K562 (cell line): ENCODE measurements around the gene MYPN. TPM values are rescaled to one million over a fixed set of nuclear protein-coding genes. Genes with fewer than 3 reads are reported as not detected.

ENCODE experiments used
- ATAC-seq: fragments of 200-7000 bp; cut with Tn5 transposase; 3 replicates; pipeline ENCODE4 v1.9.1; 2020; ENCODE audit warnings: moderate library complexity
- BruUV-seq: library from RNA; stranded (reverse); fragments of 400-500 nt; replicated peaks from 2 replicates; lab custom pipeline; 2021; lab: Mats Ljungman, UMichigan
- CTCF ChIA-PET: fragments of 300-600 bp; formaldehyde crosslinking; extraction: SDS; loops from one replicate; lab custom pipeline; 2021; ENCODE audit warnings: low intra/inter-chr PET ratio; lab: Yijun Ruan, JAX
- POLR2A ChIA-PET: fragments of 300-600, 350-650 bp; sonication (Branson Sonifier 250); formaldehyde crosslinking; extraction: SDS; loops from one replicate; lab custom pipeline; 2021; ENCODE audit warnings: antibody characterized with exemption, inconsistent platforms; lab: Yijun Ruan, JAX
- DNase-seq, 4 experiments: peaks; one replicate each; pipeline versions ENCODE4 v3.0.0 to v3.0.0-alpha.2; 2011 to 2018; ENCODE audit warnings: low spot score in 3 of 4, mixed read lengths in 3 of 4; ENCODE audit errors: extremely low read depth in 1 of 4
- FAIRE-seq: peaks from 2 replicates; lab custom pipeline; 2011; peaks lifted over from hg19 to GRCh38; lab: Jason Lieb, UNC
- H2AFZ ChIP-seq: 2 replicates; pipeline ENCODE4 v1.6.0; 2011; ENCODE audit warnings: low read depth, low read length, control low read depth, inconsistent platforms
- H3K27ac ChIP-seq: fragments of 200-600 bp; 3 replicates; pipeline ENCODE4 v1.8.0; 2011; ENCODE audit warnings: low read depth, mild to moderate bottlenecking, control low read depth, inconsistent platforms, low read length, moderate library complexity, mixed read lengths; ENCODE audit errors: extremely low read depth
- H3K27me3 ChIP-seq, 2 experiments: fragments of 300-600 bp in 1 of 2; 2 replicates in 1 of 2; 3 replicates in 1 of 2; pipeline versions ENCODE4 v1.6.0 to v1.8.0; 2011; ENCODE audit warnings: inconsistent platforms in 2 of 2, low read length in 2 of 2, mild to moderate bottlenecking in 1 of 2, mixed read lengths in 1 of 2, moderate library complexity in 1 of 2; ENCODE audit not compliant: control insufficient read depth in 2 of 2, insufficient read depth in 2 of 2
- H3K36me3 ChIP-seq: fragments of 300-600 bp; 3 replicates; pipeline ENCODE4 v1.8.0; 2011; ENCODE audit warnings: mild to moderate bottlenecking, low read length, inconsistent platforms; ENCODE audit not compliant: control insufficient read depth, insufficient read depth
- H3K4me1 ChIP-seq, 2 experiments: fragments of 200-600 bp in 1 of 2; replicated peaks in 1 of 2; 2 replicates in 1 of 2; 3 replicates in 1 of 2; pipeline versions ENCODE4 v1.5.1 to v1.8.0; 2011; ENCODE audit warnings: inconsistent platforms in 2 of 2, low read length in 2 of 2, mild to moderate bottlenecking in 1 of 2, mixed read lengths in 1 of 2, moderate library complexity in 1 of 2; ENCODE audit not compliant: control insufficient read depth in 2 of 2, insufficient read depth in 2 of 2
- H3K4me2 ChIP-seq: 2 replicates; pipeline ENCODE4 v1.6.1; 2011; ENCODE audit warnings: low read length, control low read depth, inconsistent platforms, mixed read lengths; ENCODE audit not compliant: insufficient read depth
- H3K4me3 ChIP-seq: fragments of 200-600 bp; sonication (generic), shearing (Covaris generic); 2 replicates; pipeline ENCODE4 v1.5.1; 2016; ENCODE audit warnings: control low read depth, inconsistent platforms
- H3K79me2 ChIP-seq: fragments of 200-600 bp; 3 replicates; pipeline ENCODE4 v1.8.0; 2011; ENCODE audit warnings: low read length, inconsistent platforms; ENCODE audit not compliant: control insufficient read depth, insufficient read depth
- H3K9ac ChIP-seq, 2 experiments: 2 replicates each; pipeline versions ENCODE4 v1.6.0 to v1.6.1; 2011; ENCODE audit warnings: low read depth in 2 of 2, low read length in 2 of 2, control low read depth in 1 of 2, inconsistent platforms in 1 of 2, mild to moderate bottlenecking in 1 of 2, mixed read lengths in 1 of 2; ENCODE audit not compliant: insufficient read depth in 1 of 2
- H3K9me1 ChIP-seq: one replicate; pipeline ENCODE4 v1.6.0; 2011; ENCODE audit warnings: inconsistent platforms, mild to moderate bottlenecking, low read length, moderate library complexity; ENCODE audit not compliant: control insufficient read depth, insufficient read depth
- H3K9me3 ChIP-seq: replicated peaks from 2 replicates; pipeline ENCODE4 v1.5.1; 2011; ENCODE audit warnings: low read depth, low read length, inconsistent platforms; ENCODE audit not compliant: control insufficient read depth, insufficient read depth
- H4K20me1 ChIP-seq: replicated peaks from 2 replicates; pipeline ENCODE4 v1.6.1; 2011; ENCODE audit warnings: low read length, inconsistent platforms, mixed read lengths; ENCODE audit not compliant: control insufficient read depth, insufficient read depth
- ARID3B ChIP-seq: fragments of 250-450 bp; sonication (Bioruptor Pico); IDR thresholded peaks from 2 replicates; pipeline ENCODE4 v1.4.0; 2020; ENCODE audit warnings: borderline replicate concordance
- NFIC ChIP-seq: fragments of 450-650 bp; IDR thresholded peaks from 2 replicates; pipeline ENCODE4 v1.6.1; 2017; ENCODE audit warnings: mild to moderate bottlenecking, inconsistent platforms
- STAT5A ChIP-seq: IDR thresholded peaks from 2 replicates; pipeline ENCODE4 v1.6.1; 2012; ENCODE audit warnings: low read length, inconsistent platforms, borderline replicate concordance
- WGBS: fragments of 100-300 bp; shearing (Covaris generic); methylation state at CpG from one replicate; pipeline ENCODE4 v1.1.6; 2016; ENCODE audit warnings: low coverage, mixed read lengths; ENCODE audit not compliant: insufficient coverage; ENCODE audit errors: missing lambda C conversion rate; 5-methylcytosine and 5-hydroxymethylcytosine counted together
- in situ Hi-C: fragments of 300-500 bp; cut with MboI; formaldehyde crosslinking; loops from 4 replicates; pipeline ENCODE4 v1.15.0; 2018; ENCODE audit warnings: inconsistent platforms, mixed read lengths
- intact Hi-C: fragments of 100-400 bp; cut with micrococcal nuclease; formaldehyde crosslinking; loops from 2 replicates; pipeline ENCODE4 v1.14.2; 2022
- polyA plus RNA-seq, 8 experiments: library from polyadenylated mRNA; depleted of rRNA in 4 of 8; stranded (reverse) in 5 of 8; unstranded in 3 of 8; fragments of >200 nt; fragmentation: Nextera tagmentation in 2 of 8; fragmentation: Illumina TruSeq in 1 of 8; extraction: Ambion mirVana in 2 of 8; extraction: Trizol in 1 of 8; gene quantifications; 2 replicates each; pipeline versions ENCODE4 v1.2.1 to v1.2.3, GENCODE V29; 2011 to 2014; ENCODE audit warnings: inconsistent platforms in 1 of 8, missing spikeins in 1 of 8
- total RNA-seq, 7 experiments: library from RNA; depleted of rRNA in 6 of 7; stranded (reverse); fragments of >200 nt in 6 of 7; fragmentation: Illumina TruSeq in 2 of 7; extraction: Trizol in 2 of 7; gene quantifications; 2 replicates each; pipeline versions ENCODE4 v1.2.1 to v1.2.3, GENCODE V29; 2011 to 2021; ENCODE audit warnings: low replicate concordance in 1 of 7

Gene MYPN
- total and polyA plus RNA-seq, 9 of the 15 experiments (the other 6 are each of a cell fraction or from before 2014, with no cell fraction given) = not detected

- no peaks in the 10 kb centered on the region for H4K20me1 ChIP-seq
- no peak overlapping the region for H3K4me2 ChIP-seq
- no peaks in the 10 kb centered on the region for H3K36me3 ChIP-seq
- H3K9me1 ChIP-seq = no peaks in the 10 kb centered on the region
- intact Hi-C loops (no loop called here), in situ Hi-C loops (no loop called here)
- BruUV-seq = no TSS peak
- no peak overlapping the region for H3K4me3 ChIP-seq
- POLR2A ChIA-PET = interaction anchor here (0.8 kb wide), 1 partner anchor 12 kb away, joined by 3 read pairs; no protein-coding TSS in a partner anchor
- peaks cover 2 to 8% of the 10 kb centered on the region in 2 experiments; a peak in 3 of 5 replicates for H3K27me3 ChIP-seq
- no peaks in the 10 kb centered on the region for H3K9me3 ChIP-seq
- no peak overlapping the region for H3K27ac ChIP-seq
- H3K79me2 ChIP-seq = no peaks in the 10 kb centered on the region
- H3K4me1 ChIP-seq = no peaks in the 10 kb centered on the region
- H2AFZ ChIP-seq = no peak overlapping the region
- 6% methylated on average over 8 of the region's 8 CpGs for WGBS
- FAIRE-seq (no peak), ATAC-seq (no peak), DNase-seq (no peak)
- TF ChIP-seq NFIC (peak; percentile 62), STAT5A (no peak), ARID3B (CRISPR knock-in tag) (no peak)
- H3K9ac ChIP-seq = no peak overlapping the region
- CTCF ChIA-PET = no interaction called here
These were observed 152.0 kb downstream of the MYPN start for GRCh38 chr10:68261132-68261856.

Other genes with a start within 250 kb of the MYPN start
- gene SIRT1, start 224.8 kb upstream of the MYPN start, total RNA-seq (2014; rRNA removed) = 13.2 and 13.6 TPM in 2 replicates
- 21.6 and 23.2 TPM in 2 replicates for gene SIRT1, start 224.8 kb upstream of the MYPN start, total RNA-seq (2014; rRNA removed; fragmentation: Illumina TruSeq; extraction: Trizol)
- gene SIRT1, start 224.8 kb upstream of the MYPN start, total RNA-seq (2015; rRNA removed; fragmentation: Illumina TruSeq; extraction: Trizol) = 18.6 and 19.9 TPM in 2 replicates
- gene SIRT1, start 224.8 kb upstream of the MYPN start, total RNA-seq (2021) = 20.9 and 25.8 TPM in 2 replicates
- 13.5 and 17.2 TPM in 2 replicates for gene SIRT1, start 224.8 kb upstream of the MYPN start, polyA plus RNA-seq (2011; rRNA removed)
- 22.3 and 25.8 TPM in 2 replicates for gene SIRT1, start 224.8 kb upstream of the MYPN start, polyA plus RNA-seq (2014; fragmentation: Illumina TruSeq; extraction: Trizol)
- gene SIRT1, start 224.8 kb upstream of the MYPN start, polyA plus RNA-seq (2014; fragmentation: Nextera tagmentation; extraction: Ambion mirVana) = 1 to 10 TPM; 7.8 to 8.8 TPM
- gene SIRT1, start 224.8 kb upstream of the MYPN start, polyA plus RNA-seq (2014; rRNA removed) = 18.2 and 19.1 TPM in 2 replicates
- gene HERC4, start 34.2 kb upstream of the MYPN start, total RNA-seq (2014; rRNA removed) = 15.8 and 17.5 TPM in 2 replicates
- gene HERC4, start 34.2 kb upstream of the MYPN start, total RNA-seq (2014; rRNA removed; fragmentation: Illumina TruSeq; extraction: Trizol) = 33.5 and 40.5 TPM in 2 replicates
- gene HERC4, start 34.2 kb upstream of the MYPN start, total RNA-seq (2015; rRNA removed; fragmentation: Illumina TruSeq; extraction: Trizol) = 27.1 and 30.6 TPM in 2 replicates
- 26.3 and 29.8 TPM in 2 replicates for gene HERC4, start 34.2 kb upstream of the MYPN start, total RNA-seq (2021)
- 22.5 and 25.6 TPM in 2 replicates for gene HERC4, start 34.2 kb upstream of the MYPN start, polyA plus RNA-seq (2011; rRNA removed)
- gene HERC4, start 34.2 kb upstream of the MYPN start, polyA plus RNA-seq (2014; fragmentation: Illumina TruSeq; extraction: Trizol) = 18.6 and 22.8 TPM in 2 replicates
- 10 to 100 TPM; 12.5 to 17.4 TPM for gene HERC4, start 34.2 kb upstream of the MYPN start, polyA plus RNA-seq (2014; fragmentation: Nextera tagmentation; extraction: Ambion mirVana)
- 17.2 and 22.5 TPM in 2 replicates for gene HERC4, start 34.2 kb upstream of the MYPN start, polyA plus RNA-seq (2014; rRNA removed)
- 0.12 TPM in 1 of 2 replicates, not detected in the other for gene ATOH7, start 122.6 kb downstream of the MYPN start, total RNA-seq (2014; rRNA removed)
- not detected in 2 replicates for gene ATOH7, start 122.6 kb downstream of the MYPN start, total RNA-seq (2014; rRNA removed; fragmentation: Illumina TruSeq; extraction: Trizol)
- gene ATOH7, start 122.6 kb downstream of the MYPN start, total RNA-seq (2015; rRNA removed; fragmentation: Illumina TruSeq; extraction: Trizol) = not detected in 2 replicates
- not detected in 2 replicates for gene ATOH7, start 122.6 kb downstream of the MYPN start, total RNA-seq (2021)
- gene ATOH7, start 122.6 kb downstream of the MYPN start, polyA plus RNA-seq (2011; rRNA removed) = not detected in 2 replicates
- not detected in 2 replicates for gene ATOH7, start 122.6 kb downstream of the MYPN start, polyA plus RNA-seq (2014; fragmentation: Illumina TruSeq; extraction: Trizol)
- not detected for gene ATOH7, start 122.6 kb downstream of the MYPN start, polyA plus RNA-seq (2014; fragmentation: Nextera tagmentation; extraction: Ambion mirVana)
- 0.20 TPM in 1 of 2 replicates, not detected in the other for gene ATOH7, start 122.6 kb downstream of the MYPN start, polyA plus RNA-seq (2014; rRNA removed)
- 68.9 and 88.0 TPM in 2 replicates for gene HNRNPH3, start 222.6 kb downstream of the MYPN start, total RNA-seq (2014; rRNA removed)
- gene HNRNPH3, start 222.6 kb downstream of the MYPN start, total RNA-seq (2014; rRNA removed; fragmentation: Illumina TruSeq; extraction: Trizol) = 52.8 and 72.3 TPM in 2 replicates
- gene HNRNPH3, start 222.6 kb downstream of the MYPN start, total RNA-seq (2015; rRNA removed; fragmentation: Illumina TruSeq; extraction: Trizol) = 60.8 and 61.5 TPM in 2 replicates
- gene HNRNPH3, start 222.6 kb downstream of the MYPN start, total RNA-seq (2021) = 162 and 170 TPM in 2 replicates
- 97.5 and 152 TPM in 2 replicates for gene HNRNPH3, start 222.6 kb downstream of the MYPN start, polyA plus RNA-seq (2011; rRNA removed)
- 468 and 562 TPM in 2 replicates for gene HNRNPH3, start 222.6 kb downstream of the MYPN start, polyA plus RNA-seq (2014; fragmentation: Illumina TruSeq; extraction: Trizol)
- 100 to 1,000 TPM; 129 to 208 TPM for gene HNRNPH3, start 222.6 kb downstream of the MYPN start, polyA plus RNA-seq (2014; fragmentation: Nextera tagmentation; extraction: Ambion mirVana)
- 371 and 431 TPM in 2 replicates for gene HNRNPH3, start 222.6 kb downstream of the MYPN start, polyA plus RNA-seq (2014; rRNA removed)
- 1.7 and 2.6 TPM in 2 replicates for gene PBLD, start 223.4 kb downstream of the MYPN start, total RNA-seq (2014; rRNA removed)
- 4.3 and 4.8 TPM in 2 replicates for gene PBLD, start 223.4 kb downstream of the MYPN start, total RNA-seq (2014; rRNA removed; fragmentation: Illumina TruSeq; extraction: Trizol)
- 2.0 and 2.7 TPM in 2 replicates for gene PBLD, start 223.4 kb downstream of the MYPN start, total RNA-seq (2015; rRNA removed; fragmentation: Illumina TruSeq; extraction: Trizol)
- 2.2 and 2.5 TPM in 2 replicates for gene PBLD, start 223.4 kb downstream of the MYPN start, total RNA-seq (2021)
- 1.2 and 1.8 TPM in 2 replicates for gene PBLD, start 223.4 kb downstream of the MYPN start, polyA plus RNA-seq (2011; rRNA removed)
- gene PBLD, start 223.4 kb downstream of the MYPN start, polyA plus RNA-seq (2014; fragmentation: Illumina TruSeq; extraction: Trizol) = 2.8 and 3.3 TPM in 2 replicates
- gene PBLD, start 223.4 kb downstream of the MYPN start, polyA plus RNA-seq (2014; fragmentation: Nextera tagmentation; extraction: Ambion mirVana) = 1 to 10 TPM; 1.7 to 2.1 TPM
- gene PBLD, start 223.4 kb downstream of the MYPN start, polyA plus RNA-seq (2014; rRNA removed) = 2.7 and 2.9 TPM in 2 replicates